Spinal cord (tissue), 10 donors: Measurements from ENCODE around the gene TBCK. TPM values are rescaled to one million over a fixed set of nuclear protein-coding genes. Genes with fewer than 3 reads are reported as not detected.

Experiments used
- DNase-seq, 6 donors: peaks; one replicate each; pipeline versions ENCODE4 v3.0.0 to v3.0.0-alpha.2; 2013 to 2015; ENCODE audit warnings: low spot score in 6 of 6, low read depth in 4 of 6
- H3K27ac ChIP-seq: one replicate; pipeline ENCODE4 v1.5.1; 2013; ENCODE audit warnings: low read depth, low read length, control low read depth
- H3K27me3 ChIP-seq: one replicate; pipeline ENCODE4 v1.6.1; 2013; ENCODE audit warnings: low read length; ENCODE audit not compliant: control insufficient read depth, insufficient read depth
- H3K36me3 ChIP-seq: one replicate; pipeline ENCODE4 v1.6.1; 2013; ENCODE audit warnings: low read length; ENCODE audit not compliant: control insufficient read depth, insufficient read depth
- H3K4me1 ChIP-seq: one replicate; pipeline ENCODE4 v1.6.1; 2013; ENCODE audit warnings: low read length; ENCODE audit not compliant: control insufficient read depth, insufficient read depth
- H3K4me3 ChIP-seq: one replicate; pipeline ENCODE4 v1.5.1; 2013; ENCODE audit warnings: low read depth, low read length, control low read depth
- H3K9me3 ChIP-seq: one replicate; pipeline ENCODE4 v1.6.1; 2013; ENCODE audit warnings: low read length; ENCODE audit not compliant: control insufficient read depth, insufficient read depth
- WGBS: methylation state at CpG from one replicate; pipeline ENCODE4 v1.1.5; 2013; ENCODE audit warnings: missing lambda C conversion rate; ENCODE audit not compliant: insufficient coverage; 5-methylcytosine and 5-hydroxymethylcytosine counted together
- polyA plus RNA-seq, 2 donors: library from polyadenylated mRNA; unstranded; fragments of 120-200 nt; gene quantifications; one replicate each; pipeline ENCODE4 v1.2.1, GENCODE V29; 2013; ENCODE audit not compliant: insufficient read length in 2 of 2
- total RNA-seq, 2 donors: library from RNA; depleted of rRNA in 1 of 2; stranded (reverse); fragments of 120-200 nt in 1 of 2; fragments of >200 nt in 1 of 2; gene quantifications; one replicate each; pipeline versions ENCODE4 v1.2.3 to v1.2.4, GENCODE V29; 2013 to 2014
- donor health status: healthy.

Gene TBCK
- total and polyA plus RNA-seq, 4 donors = 37.3 to 77.5 (median 58.7) TPM

- no CpG with 5 or more reads among the region's 1 CpG for WGBS
- H3K4me1 ChIP-seq = no peaks in the 10 kb centered on the region
- no peaks in the 10 kb centered on the region for H3K36me3 ChIP-seq
- H3K27ac ChIP-seq = no peak overlapping the region
- H3K27me3 ChIP-seq = no peaks in the 10 kb centered on the region
- peaks cover 6% of the 10 kb centered on the region for H3K9me3 ChIP-seq
- DNase-seq = no peak
- H3K4me3 ChIP-seq = no peak overlapping the region
Measured at GRCh38 chr4:106344647-106344970, 28.6 kb upstream of the TBCK start.

- no peak overlapping the region for H3K27ac ChIP-seq
- WGBS = no CpG with 5 or more reads among the region's 2 CpGs
- H3K27me3 ChIP-seq = no peaks in the 10 kb centered on the region
- H3K4me1 ChIP-seq = no peaks in the 10 kb centered on the region
- H3K4me3 ChIP-seq = no peak overlapping the region
- DNase-seq = no peak
- H3K9me3 ChIP-seq = peaks cover 6% of the 10 kb centered on the region
- H3K36me3 ChIP-seq = no peaks in the 10 kb centered on the region
Measured at GRCh38 chr4:106343865-106344646, 28.0 kb upstream of the TBCK start.

GRCh38 chr4:106340774-106341173, 24.8 kb upstream of the TBCK start:
- Histone ChIP-seq H3K27me3 (no peaks in the 10 kb centered on the region), H3K27ac (no peak overlapping the region), H3K4me1 (no peaks in the 10 kb centered on the region), H3K4me3 (no peak overlapping the region), H3K9me3 (peaks cover 8% of the 10 kb centered on the region), H3K36me3 (peaks cover 9% of the 10 kb centered on the region)
- DNase-seq = no peak
- no CpG with 5 or more reads among the region's 1 CpG for WGBS

GRCh38 chr4:106339431-106339830, 23.4 kb upstream of the TBCK start:
- Histone ChIP-seq H3K4me3 (no peak overlapping the region), H3K27me3 (no peaks in the 10 kb centered on the region), H3K9me3 (peaks cover 8% of the 10 kb centered on the region), H3K4me1 (no peaks in the 10 kb centered on the region), H3K36me3 (peaks cover 9% of the 10 kb centered on the region), H3K27ac (no peak overlapping the region)
- no CpG with 5 or more reads among the region's 4 CpGs for WGBS
- no peak for DNase-seq

- Histone ChIP-seq H3K9me3 (peaks cover 8% of the 10 kb centered on the region), H3K4me1 (no peaks in the 10 kb centered on the region), H3K27ac (no peak overlapping the region), H3K36me3 (peaks cover 12% of the 10 kb centered on the region), H3K27me3 (no peaks in the 10 kb centered on the region), H3K4me3 (no peak overlapping the region)
- WGBS = 98% methylated on average over 3 of the region's 3 CpGs
- DNase-seq = no peak
Measured at GRCh38 chr4:106338671-106339070, 22.7 kb upstream of the TBCK start.

- Histone ChIP-seq H3K4me1 (no peaks in the 10 kb centered on the region), H3K36me3 (peaks cover 12% of the 10 kb centered on the region), H3K9me3 (peaks cover 8% of the 10 kb centered on the region), H3K27ac (no peak overlapping the region), H3K4me3 (no peak overlapping the region), H3K27me3 (no peaks in the 10 kb centered on the region)
- DNase-seq = no peak
Measured at GRCh38 chr4:106337916-106338315, 21.9 kb upstream of the TBCK start.

- no CpG with 5 or more reads among the region's 3 CpGs for WGBS
- DNase-seq = no peak
- Histone ChIP-seq H3K4me3 (no peak overlapping the region), H3K9me3 (peaks cover 8% of the 10 kb centered on the region), H3K27ac (no peak overlapping the region), H3K36me3 (peaks cover 12% of the 10 kb centered on the region), H3K27me3 (no peaks in the 10 kb centered on the region), H3K4me1 (no peaks in the 10 kb centered on the region)
Measured at GRCh38 chr4:106336618-106337017, 20.6 kb upstream of the TBCK start.

- WGBS = 93% methylated on average over 1 of the region's 1 CpG
Measured at GRCh38 chr4:106334741-106335470, 18.9 kb upstream of the TBCK start.

GRCh38 chr4:106333186-106333585, 17.2 kb upstream of the TBCK start:
- Histone ChIP-seq H3K9me3 (peaks cover 1% of the 10 kb centered on the region), H3K36me3 (peaks cover 6% of the 10 kb centered on the region), H3K27me3 (no peaks in the 10 kb centered on the region), H3K27ac (no peak overlapping the region), H3K4me1 (no peaks in the 10 kb centered on the region), H3K4me3 (no peak overlapping the region)
- no peak for DNase-seq
- no CpG with 5 or more reads among the region's 5 CpGs for WGBS

More at GRCh38 chr4:106334741-106335470, 18.9 kb upstream of the TBCK start:
- Histone ChIP-seq H3K4me1 (no peaks in the 10 kb centered on the region), H3K36me3 (peaks cover 12% of the 10 kb centered on the region), H3K27ac (no peak overlapping the region), H3K4me3 (no peak overlapping the region), H3K27me3 (no peaks in the 10 kb centered on the region), H3K9me3 (peaks cover 1% of the 10 kb centered on the region)
- no peak for DNase-seq
